IPS-18a (cell line): ENCODE data around the gene PPIP5K1.
"Not testable (repeated sequence)": the region's sequence is repeated elsewhere in the genome, so short reads cannot be mapped to it uniquely, and the experiment has no call there.

ENCODE experiments used
- H3K27ac ChIP-seq: one replicate; pipeline ENCODE4 v1.5.1; 2013; ENCODE audit warnings: low read length
- H3K27me3 ChIP-seq: one replicate; pipeline ENCODE4 v1.6.1; 2013; ENCODE audit warnings: mild to moderate bottlenecking, low read length; ENCODE audit not compliant: control insufficient read depth, insufficient read depth
- H3K36me3 ChIP-seq: one replicate; pipeline ENCODE4 v1.6.1; 2013; ENCODE audit warnings: low read depth, low read length; ENCODE audit not compliant: control insufficient read depth
- H3K4me1 ChIP-seq: one replicate; pipeline ENCODE4 v1.6.1; 2013; ENCODE audit warnings: low read depth, low read length; ENCODE audit not compliant: control insufficient read depth
- H3K4me3 ChIP-seq: one replicate; pipeline ENCODE4 v1.5.1; 2013; ENCODE audit warnings: low read length
- H3K9ac ChIP-seq: one replicate; pipeline ENCODE4 v1.6.1; 2013; ENCODE audit warnings: mild to moderate bottlenecking, low read length, moderate library complexity
- H3K9me3 ChIP-seq: one replicate; pipeline ENCODE4 v1.6.1; 2013; ENCODE audit warnings: low read depth, low read length; ENCODE audit not compliant: control insufficient read depth

PPIP5K1 gene

DNA sequence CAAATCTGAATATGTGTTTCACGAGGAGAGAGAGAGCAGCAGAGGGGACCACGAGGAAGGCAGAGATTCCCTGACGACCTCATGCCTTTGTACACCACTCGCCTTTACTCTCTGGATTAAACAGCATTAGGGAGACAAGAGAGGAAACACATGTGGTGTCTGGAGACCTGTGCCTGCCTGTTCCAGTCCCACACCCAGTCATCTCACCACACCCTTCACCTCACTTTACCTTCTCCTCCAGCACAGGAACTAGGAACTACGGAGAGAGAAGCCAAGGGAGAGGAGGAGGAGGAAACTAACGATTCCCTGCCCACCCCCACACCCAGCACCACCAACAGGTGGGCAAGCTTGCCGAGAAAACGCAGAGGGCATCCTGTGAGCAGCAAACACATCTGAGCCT is 2.8 kb upstream of the PPIP5K1 start:
- H3K36me3 ChIP-seq, H3K27me3 ChIP-seq, H3K4me3 ChIP-seq, H3K9me3 ChIP-seq, H3K4me1 ChIP-seq, H3K9ac ChIP-seq, H3K27ac ChIP-seq: not testable (repeated sequence)

DNA sequence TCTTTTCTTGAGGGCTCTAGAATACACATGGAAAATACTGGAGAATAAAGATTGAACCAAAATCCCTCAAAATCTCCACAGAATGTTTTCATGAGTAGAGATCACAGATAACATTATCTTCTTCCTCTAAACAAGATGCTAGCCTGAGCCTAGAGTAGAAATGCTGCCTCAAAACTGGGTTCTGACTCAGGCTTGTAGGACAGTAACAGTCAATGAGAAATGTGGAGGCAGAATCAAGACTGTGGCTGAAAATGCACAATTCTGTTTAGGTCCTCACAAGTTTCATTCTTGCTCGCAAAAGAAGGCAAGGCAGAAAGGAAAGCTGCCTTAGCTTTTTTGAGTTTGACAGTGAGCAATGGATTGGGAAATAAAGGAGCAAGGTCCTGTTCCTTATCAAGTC is 15.4 kb downstream of the PPIP5K1 start:
- not testable (repeated sequence) for H3K4me3 ChIP-seq, H3K36me3 ChIP-seq, H3K9ac ChIP-seq, H3K27ac ChIP-seq, H3K4me1 ChIP-seq, H3K27me3 ChIP-seq, H3K9me3 ChIP-seq

DNA sequence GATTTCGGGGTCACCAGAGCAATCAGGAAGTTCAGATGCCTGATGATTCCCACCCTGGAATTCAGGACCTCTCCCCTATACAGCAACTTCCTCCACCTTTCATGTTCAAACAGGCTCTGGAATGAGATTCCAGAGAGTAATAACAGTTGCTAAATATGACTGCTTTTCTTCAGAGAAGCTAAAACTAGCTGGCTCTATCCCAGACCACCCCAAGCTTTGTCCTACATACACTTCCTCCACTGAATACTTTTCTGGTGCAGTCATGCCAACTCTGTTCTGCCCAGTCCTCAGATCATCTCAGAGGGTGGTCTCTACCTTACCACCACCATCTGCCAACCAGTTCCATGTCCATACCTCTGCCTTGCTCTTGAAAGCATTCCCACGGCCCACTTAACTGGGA is 23.4 kb downstream of the PPIP5K1 start:
- not testable (repeated sequence) for H3K4me3 ChIP-seq, H3K9me3 ChIP-seq, H3K27me3 ChIP-seq, H3K9ac ChIP-seq, H3K4me1 ChIP-seq, H3K27ac ChIP-seq, H3K36me3 ChIP-seq

DNA sequence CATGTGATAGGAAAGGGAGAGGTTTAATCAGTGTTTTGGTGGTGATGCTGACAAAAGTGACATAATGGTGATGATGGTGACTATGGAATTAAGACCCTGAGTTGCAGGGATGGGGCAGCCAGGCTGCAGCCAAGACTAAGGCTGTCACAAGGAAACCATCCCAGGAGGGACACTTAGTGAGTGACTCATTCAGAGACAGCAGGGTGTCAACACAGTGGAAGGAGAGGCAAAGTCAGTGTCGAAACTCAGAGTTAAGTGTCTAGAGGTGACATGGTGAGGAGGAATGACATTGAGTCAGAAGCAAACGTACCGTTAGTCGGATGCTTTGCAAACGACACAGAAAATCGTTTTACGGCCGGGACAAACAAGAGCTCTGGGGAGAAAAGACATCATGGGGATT is 26.2 kb downstream of the PPIP5K1 start:
- H3K27me3 ChIP-seq, H3K4me3 ChIP-seq, H3K4me1 ChIP-seq, H3K36me3 ChIP-seq, H3K9ac ChIP-seq, H3K27ac ChIP-seq, H3K9me3 ChIP-seq: not testable (repeated sequence)

DNA sequence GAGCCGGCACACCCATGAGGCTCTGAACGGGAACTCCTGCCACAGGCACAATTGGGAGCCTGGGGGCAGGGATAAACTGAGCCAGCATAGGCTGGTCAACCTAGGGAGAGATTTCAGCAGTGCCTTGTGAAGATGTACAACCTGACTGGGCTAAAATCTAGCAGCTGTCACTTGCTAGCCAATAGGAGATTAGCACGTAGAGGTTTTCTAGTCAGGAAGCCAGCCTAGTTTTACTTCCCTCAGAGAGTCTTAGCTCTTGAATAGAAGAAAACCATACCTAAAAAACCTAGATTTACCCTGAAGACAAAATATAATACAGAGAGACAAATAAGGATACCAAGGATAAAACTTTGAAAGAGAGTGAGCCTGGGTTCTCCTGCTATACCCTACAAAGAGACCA is 27.3 kb downstream of the PPIP5K1 start:
- not testable (repeated sequence) for H3K4me3 ChIP-seq, H3K4me1 ChIP-seq, H3K9me3 ChIP-seq, H3K36me3 ChIP-seq, H3K27ac ChIP-seq, H3K27me3 ChIP-seq, H3K9ac ChIP-seq

DNA sequence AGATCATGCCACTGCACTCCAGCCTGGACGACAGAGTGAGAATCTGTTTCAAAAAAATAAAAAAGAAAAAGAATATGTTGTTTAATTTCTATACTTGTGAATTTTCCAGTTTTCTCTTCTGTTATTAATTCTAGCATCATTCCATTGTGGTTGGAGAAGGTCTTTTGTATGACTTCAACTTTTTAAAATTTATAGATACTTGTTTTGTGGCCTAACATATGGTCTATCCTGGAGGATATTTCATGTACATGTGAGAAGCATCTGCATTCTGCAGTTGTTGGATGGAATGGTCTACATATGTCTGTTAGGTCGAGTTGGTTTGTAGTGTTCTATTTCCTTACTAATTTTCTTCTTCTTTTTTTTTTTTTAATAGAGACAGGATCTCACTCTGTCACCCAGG is 37.0 kb downstream of the PPIP5K1 start:
- H3K9ac ChIP-seq = no peak overlapping the region
- no peak overlapping the region for H3K4me3 ChIP-seq
- no peaks in the 10 kb centered on the region for H3K27me3 ChIP-seq
- no peaks in the 10 kb centered on the region for H3K4me1 ChIP-seq
- no peaks in the 10 kb centered on the region for H3K36me3 ChIP-seq
- H3K27ac ChIP-seq = no peak overlapping the region
- no peaks in the 10 kb centered on the region for H3K9me3 ChIP-seq

DNA sequence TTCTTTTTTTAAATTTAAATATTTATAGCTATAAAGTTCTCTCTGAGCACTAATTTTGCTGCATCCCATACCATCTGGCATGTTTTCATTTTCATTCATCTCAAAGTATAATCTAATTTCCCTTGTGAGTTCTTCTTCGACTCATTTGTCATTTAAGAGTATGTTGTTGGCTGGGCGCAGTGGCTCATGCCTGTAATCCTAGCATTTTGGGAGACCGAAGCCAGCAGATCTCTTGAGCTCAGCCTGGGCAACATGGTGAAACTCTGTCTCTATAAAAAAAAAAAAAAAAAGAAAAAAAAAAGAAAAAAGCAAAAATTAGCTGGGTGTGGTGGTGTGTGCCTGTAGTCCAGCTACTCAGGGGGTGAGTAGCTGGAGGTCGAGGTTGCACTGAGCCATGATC is 37.8 kb downstream of the PPIP5K1 start:
- Histone ChIP-seq H3K27ac (no peak overlapping the region), H3K27me3 (no peaks in the 10 kb centered on the region), H3K4me3 (no peak overlapping the region), H3K36me3 (no peaks in the 10 kb centered on the region), H3K9ac (no peak overlapping the region), H3K9me3 (no peaks in the 10 kb centered on the region), H3K4me1 (no peaks in the 10 kb centered on the region)

DNA sequence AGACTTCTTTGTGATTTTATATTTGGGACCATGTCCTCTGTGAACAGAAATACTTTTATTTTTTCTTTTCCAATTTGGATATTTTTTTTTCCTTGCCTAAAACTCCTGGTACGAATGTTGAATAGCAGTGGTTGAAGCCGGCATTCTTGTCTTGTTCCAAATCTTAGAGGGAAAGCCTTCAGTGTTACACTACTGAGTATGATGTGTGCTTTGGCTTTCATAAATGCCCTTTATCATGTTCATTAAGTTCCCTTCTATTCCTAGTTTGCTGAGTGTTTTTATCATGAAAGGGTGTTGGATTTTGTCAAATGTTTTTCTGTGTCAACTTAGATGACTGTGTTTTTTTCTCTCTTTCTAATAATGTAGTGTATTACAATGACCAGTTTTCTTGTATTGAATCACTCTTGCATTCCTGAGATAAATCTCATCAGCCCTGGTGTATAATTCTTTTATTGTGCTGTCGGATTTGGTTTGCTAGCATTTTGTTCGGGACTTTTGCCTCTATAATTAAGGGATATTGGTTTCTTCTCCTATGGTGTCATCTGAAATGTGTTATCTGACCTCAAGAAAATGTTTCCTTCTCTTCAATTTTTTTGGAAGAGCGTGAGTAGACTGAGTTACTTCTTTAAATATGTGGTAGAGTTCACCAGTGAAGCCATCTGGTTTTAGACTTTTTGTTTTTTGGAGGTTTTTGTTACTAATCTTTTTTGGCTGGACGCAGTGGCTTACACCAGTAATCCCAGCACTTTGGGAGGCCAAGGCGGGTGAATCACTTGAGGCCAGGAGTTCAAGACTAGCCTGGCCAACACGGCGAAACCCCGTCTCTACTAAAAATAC is 39.3 kb downstream of the PPIP5K1 start:
- Histone ChIP-seq H3K4me3 (no peak overlapping the region), H3K27me3 (no peaks in the 10 kb centered on the region), H3K36me3 (no peaks in the 10 kb centered on the region), H3K9ac (no peak overlapping the region), H3K9me3 (no peaks in the 10 kb centered on the region), H3K27ac (no peak overlapping the region), H3K4me1 (no peaks in the 10 kb centered on the region)

DNA sequence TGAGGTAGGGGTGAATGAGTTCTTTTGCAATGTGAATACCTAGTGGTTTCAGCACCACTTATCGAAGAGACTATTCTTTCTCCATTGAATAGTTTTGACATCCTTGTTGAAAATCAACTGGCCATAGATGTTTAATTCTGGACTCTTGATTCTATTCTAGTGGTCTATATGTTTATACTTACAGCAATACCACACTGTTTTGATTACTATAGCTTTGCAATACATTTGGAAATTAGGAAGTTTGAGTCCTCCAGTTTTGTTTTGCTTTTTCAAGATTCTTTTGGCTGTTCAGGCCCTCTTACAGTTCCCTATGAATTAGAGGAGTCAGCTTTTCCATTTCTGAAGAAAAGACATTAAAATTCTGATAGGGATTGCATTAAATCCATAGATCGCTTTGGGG is 42.5 kb downstream of the PPIP5K1 start:
- Histone ChIP-seq H3K4me3 (no peak overlapping the region), H3K36me3 (no peaks in the 10 kb centered on the region), H3K27me3 (no peaks in the 10 kb centered on the region), H3K27ac (no peak overlapping the region), H3K9me3 (no peaks in the 10 kb centered on the region), H3K9ac (no peak overlapping the region), H3K4me1 (no peaks in the 10 kb centered on the region)

DNA sequence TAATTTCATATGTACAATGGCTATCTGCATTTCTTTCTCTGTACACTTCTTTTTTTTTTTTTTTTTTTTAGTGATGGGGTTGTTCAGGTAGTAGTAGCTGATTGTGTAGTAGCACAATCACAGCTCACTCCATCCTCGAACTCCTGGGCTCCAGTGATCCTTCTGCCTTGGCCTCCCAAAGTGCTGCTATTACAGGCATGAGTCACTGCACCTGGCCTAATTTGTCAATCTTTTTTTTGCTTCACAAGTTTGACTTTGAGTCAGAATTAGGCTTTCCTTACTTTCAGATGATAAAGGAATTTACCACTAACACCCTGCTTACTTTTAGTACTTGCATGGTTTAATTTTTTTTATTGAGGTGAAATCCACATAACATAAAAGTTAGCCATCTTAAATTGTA is 44.6 kb downstream of the PPIP5K1 start:
- Histone ChIP-seq H3K4me3 (no peak overlapping the region), H3K9me3 (no peaks in the 10 kb centered on the region), H3K27ac (no peak overlapping the region), H3K4me1 (no peaks in the 10 kb centered on the region), H3K36me3 (no peaks in the 10 kb centered on the region), H3K27me3 (no peaks in the 10 kb centered on the region), H3K9ac (no peak overlapping the region)

DNA sequence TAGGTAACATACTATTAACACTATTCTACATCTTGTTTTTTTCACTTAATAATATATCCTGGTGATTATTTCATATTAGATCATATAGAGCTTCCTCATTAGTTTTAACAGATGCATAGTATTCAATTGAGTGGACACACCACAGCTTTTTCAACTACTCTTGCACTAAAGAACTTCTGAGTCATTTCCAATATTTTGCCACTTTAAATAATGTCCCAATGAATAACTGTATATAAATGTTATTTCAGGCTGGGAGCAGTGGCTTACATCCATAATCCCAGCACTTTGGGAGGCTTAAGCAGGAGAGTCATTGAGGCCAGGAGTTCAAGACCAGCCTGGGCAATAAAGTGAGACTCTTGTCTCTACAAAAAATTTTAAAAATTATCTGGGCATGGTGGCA is 45.7 kb downstream of the PPIP5K1 start:
- Histone ChIP-seq H3K27me3 (no peaks in the 10 kb centered on the region), H3K4me1 (no peaks in the 10 kb centered on the region), H3K27ac (no peak overlapping the region), H3K9ac (no peak overlapping the region), H3K4me3 (no peak overlapping the region), H3K9me3 (no peaks in the 10 kb centered on the region), H3K36me3 (no peaks in the 10 kb centered on the region)

DNA sequence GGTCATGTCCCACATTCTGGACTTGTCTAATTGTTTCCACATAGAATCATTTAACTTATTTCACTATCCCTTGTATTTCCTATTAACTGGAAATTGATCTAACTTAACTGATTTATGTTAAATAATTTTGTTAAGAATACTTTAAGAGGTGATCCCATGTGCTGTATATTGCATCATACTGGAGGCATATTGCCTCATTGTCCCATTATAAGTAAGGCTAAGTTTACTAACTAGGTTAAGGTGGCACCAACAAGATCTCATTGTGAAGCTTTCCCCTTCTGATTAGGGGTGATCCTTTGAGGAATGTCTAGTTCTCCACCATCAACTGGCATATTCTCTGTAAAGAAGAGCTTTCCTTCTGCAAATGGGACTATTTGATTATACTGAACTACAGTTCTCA is 48.2 kb downstream of the PPIP5K1 start:
- no peak overlapping the region for H3K9ac ChIP-seq
- H3K4me3 ChIP-seq = no peak overlapping the region

More for the DNA sequence above, 48.2 kb downstream of the PPIP5K1 start:
- Histone ChIP-seq H3K9me3 (no peaks in the 10 kb centered on the region), H3K4me1 (no peaks in the 10 kb centered on the region), H3K27ac (no peak overlapping the region), H3K36me3 (no peaks in the 10 kb centered on the region), H3K27me3 (no peaks in the 10 kb centered on the region)
